IMR-90 (cell line): ENCODE data around the gene PHACTR2. TPM values are rescaled to one million over a fixed set of nuclear protein-coding genes. Genes with fewer than 3 reads are reported as not detected.

Experiments
- ATAC-seq: fragments of 200-7000 bp; cut with Tn5 transposase; 2 replicates; pipeline ENCODE4 v1.9.1; 2020; ENCODE audit warnings: low read depth, mild to moderate bottlenecking, moderate library complexity
- BruUV-seq: library from RNA; stranded (reverse); fragments of 400-500 nt; replicated peaks from 2 replicates; lab custom pipeline; 2021; lab: Mats Ljungman, UMichigan
- CTCF ChIA-PET: fragments of 300-600 bp; formaldehyde crosslinking; extraction: SDS; loops from one replicate; lab custom pipeline; 2021; ENCODE audit warnings: antibody characterized with exemption; lab: Yijun Ruan, JAX
- POLR2A ChIA-PET: fragments of 300-600 bp; sonication (Branson Sonifier 250); formaldehyde crosslinking; loops from one replicate; lab custom pipeline; 2022; ENCODE audit warnings: antibody characterized with exemption; ENCODE audit not compliant: unreplicated experiment; lab: Charles Lee
- DNase-seq: peaks from one replicate; pipeline ENCODE4 v3.0.0; 2013
- H2AFZ ChIP-seq: replicated peaks from 2 replicates; pipeline ENCODE3; 2013; ENCODE audit warnings: low read length, mild to moderate bottlenecking; ENCODE audit not compliant: poor library complexity
- H2AK5ac ChIP-seq: 2 replicates; pipeline ENCODE4 v1.6.1; 2013; ENCODE audit warnings: low read depth, low read length, inconsistent platforms
- H2AK9ac ChIP-seq: replicated peaks from 2 replicates; pipeline ENCODE3; 2013; ENCODE audit warnings: mild to moderate bottlenecking, low read depth, low read length, moderate library complexity; ENCODE audit not compliant: poor library complexity
- H2BK120ac ChIP-seq: 2 replicates; pipeline ENCODE4 v1.6.1; 2013; ENCODE audit warnings: low read depth, low read length, inconsistent platforms
- H2BK15ac ChIP-seq: 3 replicates; pipeline ENCODE4 v1.6.1; 2013; ENCODE audit warnings: low read depth, low read length, inconsistent platforms
- H2BK20ac ChIP-seq: 2 replicates; pipeline ENCODE4 v1.6.1; 2013; ENCODE audit warnings: low read depth, mild to moderate bottlenecking, inconsistent platforms, low read length, moderate library complexity
- H2BK5ac ChIP-seq: 2 replicates; pipeline ENCODE4 v1.6.1; 2013; ENCODE audit warnings: mild to moderate bottlenecking, low read depth, low read length, inconsistent platforms; ENCODE audit not compliant: poor library complexity, severe bottlenecking
- H3K14ac ChIP-seq: replicated peaks from 2 replicates; pipeline ENCODE4 v1.6.1; 2013; ENCODE audit warnings: low read depth, low read length, inconsistent platforms
- H3K18ac ChIP-seq: 2 replicates; pipeline ENCODE4 v1.6.1; 2013; ENCODE audit warnings: low read depth, low read length, control low read depth
- H3K23ac ChIP-seq: 2 replicates; pipeline ENCODE4 v1.6.1; 2013; ENCODE audit warnings: low read depth, low read length, inconsistent platforms
- H3K27ac ChIP-seq: 2 replicates; pipeline ENCODE4 v1.5.1; 2013; ENCODE audit warnings: mild to moderate bottlenecking, control low read depth, low read length; ENCODE audit not compliant: insufficient read depth
- H3K27me3 ChIP-seq: 2 replicates; pipeline ENCODE4 v1.6.1; 2013; ENCODE audit warnings: low read length; ENCODE audit not compliant: control insufficient read depth, insufficient read depth
- H3K36me3 ChIP-seq: 2 replicates; pipeline ENCODE4 v1.6.1; 2013; ENCODE audit warnings: low read length, mixed read lengths; ENCODE audit not compliant: control insufficient read depth, insufficient read depth
- H3K4ac ChIP-seq: 2 replicates; pipeline ENCODE4 v1.6.1; 2013; ENCODE audit warnings: low read depth, low read length, inconsistent platforms
- H3K4me1 ChIP-seq: 2 replicates; pipeline ENCODE4 v1.6.1; 2013; ENCODE audit warnings: low read length, mixed read lengths; ENCODE audit not compliant: control insufficient read depth, insufficient read depth
- H3K4me2 ChIP-seq: 2 replicates; pipeline ENCODE4 v1.6.1; 2013; ENCODE audit warnings: low read depth, mild to moderate bottlenecking, control low read depth, low read length, moderate library complexity
- H3K4me3 ChIP-seq: 2 replicates; pipeline ENCODE4 v1.5.1; 2013; ENCODE audit warnings: low read depth, mild to moderate bottlenecking, control low read depth, low read length, moderate library complexity; ENCODE audit not compliant: insufficient read depth
- H3K56ac ChIP-seq: 2 replicates; pipeline ENCODE4 v1.6.1; 2013; ENCODE audit warnings: low read length, inconsistent platforms; ENCODE audit not compliant: insufficient read depth; ENCODE audit errors: extremely low read depth
- H3K79me1 ChIP-seq, 2 experiments: 2 replicates each; pipeline ENCODE4 v1.6.1; 2013; ENCODE audit warnings: low read length in 2 of 2, inconsistent platforms in 1 of 2, low read depth in 1 of 2
- H3K9ac ChIP-seq: 2 replicates; pipeline ENCODE4 v1.6.1; 2013; ENCODE audit warnings: low read depth, low read length, control low read depth
- H3K9me1 ChIP-seq: 2 replicates; pipeline ENCODE4 v1.6.1; 2013; ENCODE audit warnings: low read length, inconsistent platforms; ENCODE audit not compliant: insufficient read depth
- H3K9me3 ChIP-seq: 2 replicates; pipeline ENCODE4 v1.6.1; 2013; ENCODE audit warnings: low read length; ENCODE audit not compliant: control insufficient read depth, insufficient read depth
- H4K20me1 ChIP-seq: 2 replicates; pipeline ENCODE4 v1.6.1; 2013; ENCODE audit warnings: low read length, inconsistent platforms; ENCODE audit not compliant: insufficient read depth
- H4K5ac ChIP-seq: 2 replicates; pipeline ENCODE4 v1.6.1; 2013; ENCODE audit warnings: mild to moderate bottlenecking, low read depth, low read length, control low read depth
- H4K8ac ChIP-seq, 2 experiments: 2 replicates each; pipeline ENCODE4 v1.6.1; 2013; ENCODE audit warnings: low read depth in 2 of 2, low read length in 2 of 2, control low read depth in 1 of 2, inconsistent platforms in 1 of 2
- H4K91ac ChIP-seq: 2 replicates; pipeline ENCODE4 v1.6.1; 2013; ENCODE audit warnings: low read depth, low read length, inconsistent platforms; ENCODE audit not compliant: insufficient read depth
- CEBPB ChIP-seq: IDR thresholded peaks from 2 replicates; pipeline ENCODE4 v1.6.1; 2012; ENCODE audit warnings: low read depth, low read length, improper control_type of control experiment
- CHD1 ChIP-seq: IDR thresholded peaks from 2 replicates; pipeline ENCODE4 v1.6.1; 2012; ENCODE audit warnings: low read depth, low read length, improper control_type of control experiment
- CTCF ChIP-seq: conservative IDR thresholded peaks from 2 replicates; pipeline ENCODE4 v1.5.1; 2012; ENCODE audit warnings: mild to moderate bottlenecking, low read depth, low read length, improper control_type of control experiment
- ELK1 ChIP-seq: fragments of 150-350 bp; IDR thresholded peaks from 2 replicates; pipeline ENCODE4 v1.6.1; 2016; ENCODE audit warnings: low read depth, mild to moderate bottlenecking, low read length, moderate library complexity, borderline replicate concordance
- FOS ChIP-seq: fragments of 150-350 bp; IDR thresholded peaks from 2 replicates; pipeline ENCODE4 v1.6.1; 2016; ENCODE audit warnings: low read depth, low read length
- MAFK ChIP-seq: IDR thresholded peaks from 2 replicates; pipeline ENCODE4 v1.6.1; 2012; ENCODE audit warnings: low read depth, low read length, improper control_type of control experiment
- MAZ ChIP-seq: IDR thresholded peaks from 2 replicates; pipeline ENCODE4 v1.6.1; 2012; ENCODE audit warnings: low read depth, mild to moderate bottlenecking, low read length, improper control_type of control experiment, moderate library complexity, borderline replicate concordance
- NFE2L2 ChIP-seq: fragments of 150-350 bp; IDR thresholded peaks from 2 replicates; pipeline ENCODE4 v1.6.1; 2016; ENCODE audit warnings: low read depth, mild to moderate bottlenecking, low read length
- POLR2A ChIP-seq: IDR thresholded peaks from 2 replicates; pipeline ENCODE4 v1.6.1; 2012; ENCODE audit warnings: mild to moderate bottlenecking, low read depth, low read length
- RAD21 ChIP-seq: IDR thresholded peaks from 2 replicates; pipeline ENCODE4 v1.6.1; 2012; ENCODE audit warnings: low read length, improper control_type of control experiment
- RCOR1 ChIP-seq: IDR thresholded peaks from 2 replicates; pipeline ENCODE4 v1.6.1; 2012; ENCODE audit warnings: mild to moderate bottlenecking, low read length, improper control_type of control experiment; ENCODE audit not compliant: insufficient replicate concordance
- RFX5 ChIP-seq: IDR thresholded peaks from 2 replicates; pipeline ENCODE4 v1.8.0; 2012; ENCODE audit warnings: low read depth, mild to moderate bottlenecking, low read length, moderate library complexity
- USF2 ChIP-seq: fragments of 150-350 bp; IDR thresholded peaks from 2 replicates; pipeline ENCODE4 v1.6.1; 2017; ENCODE audit warnings: mild to moderate bottlenecking, antibody characterized with exemption, low read length, low read depth
- WGBS, 2 experiments: methylation state at CpG; one replicate each; pipeline versions ENCODE4 v1.1.5 to v1.1.7; 2013; ENCODE audit warnings: missing lambda C conversion rate in 2 of 2; ENCODE audit not compliant: insufficient read length in 1 of 2; ENCODE audit errors: extremely low coverage in 2 of 2; 5-methylcytosine and 5-hydroxymethylcytosine counted together
- dilution Hi-C: fragments of 300-500 bp; cut with HindIII; formaldehyde crosslinking; loops from one replicate; pipeline ENCODE4 v1.14.3; 2018; ENCODE audit warnings: low sequenced_read_pairs; ENCODE audit not compliant: unreplicated experiment
- in situ Hi-C: fragments of 300-500 bp; cut with MboI; formaldehyde crosslinking; loops from 3 replicates; pipeline ENCODE4 v1.14.3; 2019; ENCODE audit warnings: low sequenced_read_pairs, inconsistent platforms, mixed read lengths
- intact Hi-C: fragments of 100-400 bp; cut with micrococcal nuclease; formaldehyde crosslinking; loops from 2 replicates; pipeline ENCODE4 v1.10.0; 2022
- polyA plus RNA-seq, 3 experiments: library from polyadenylated mRNA; depleted of rRNA; stranded (reverse); fragments of >200 nt; gene quantifications; 2 replicates each; pipeline ENCODE4 v1.2.3, GENCODE V29; 2012; ENCODE audit warnings: low replicate concordance in 1 of 3
- total RNA-seq: library from RNA; depleted of rRNA; stranded (reverse); fragments of >200 nt; gene quantifications from 2 replicates; pipeline ENCODE4 v1.2.3, GENCODE V29; 2012

The PHACTR2 gene
- total and polyA plus RNA-seq, 2 of the 4 experiments (the other 2 are of a cell fraction) = 14.5 to 74.2 TPM

- dilution Hi-C loops (no loop called here), intact Hi-C loops (no loop called here), in situ Hi-C loops (no loop called here)
- H4K91ac ChIP-seq = no peak overlapping the region
- ChIA-PET POLR2A (no interaction called here), CTCF (no interaction called here)
- TF ChIP-seq RCOR1 (no peak), RFX5 (no peak), CHD1 (no peak), CTCF (no peak), ELK1 (no peak), RAD21 (no peak), POLR2A (no peak), MAZ (no peak), FOS (no peak), MAFK (no peak), USF2 (no peak), NFE2L2 (no peak), CEBPB (no peak)
- H3K4me3 ChIP-seq = no peak overlapping the region
- no peak overlapping the region for H3K56ac ChIP-seq
- ATAC-seq = no peak
- no peak overlapping the region for H3K23ac ChIP-seq
- no peak overlapping the region for H3K4me2 ChIP-seq
- H4K8ac ChIP-seq = no peak overlapping the region
- H4K5ac ChIP-seq = no peak overlapping the region
- no peak overlapping the region for H2AFZ ChIP-seq
- H3K4ac ChIP-seq = no peak overlapping the region
- H3K79me1 ChIP-seq = peaks cover 3 to 25% of the 10 kb centered on the region in 2 experiments; a peak in 3 of 4 replicates
- peaks cover 8% of the 10 kb centered on the region; the same call in 1 of the 2 replicates for H3K4me1 ChIP-seq
- H3K14ac ChIP-seq = no peak overlapping the region
- H2BK20ac ChIP-seq = no peak overlapping the region
- no peak for DNase-seq
- H2BK5ac ChIP-seq = no peak overlapping the region
- H4K20me1 ChIP-seq = no peaks in the 10 kb centered on the region
- no TSS peak for BruUV-seq
- no peak overlapping the region for H2AK9ac ChIP-seq
- H3K27me3 ChIP-seq = no peaks in the 10 kb centered on the region
- WGBS, 2 experiments = 40% methylated on average over 1 of the region's 2 CpGs; no CpG with 5 or more reads in 1 of the 2 experiments
- H3K36me3 ChIP-seq = peaks cover 23% of the 10 kb centered on the region
- no peak overlapping the region for H2BK15ac ChIP-seq
- no peak overlapping the region for H2AK5ac ChIP-seq
- H3K9me3 ChIP-seq = no peaks in the 10 kb centered on the region
- no peak overlapping the region for H3K9ac ChIP-seq
- H3K9me1 ChIP-seq = peaks cover 14% of the 10 kb centered on the region
- no peak overlapping the region for H3K27ac ChIP-seq
- H2BK120ac ChIP-seq = no peak overlapping the region
- H3K18ac ChIP-seq = no peak overlapping the region
Observed at GRCh38 chr6:143774347-143774746, 96.6 kb downstream of the PHACTR2 start.
